GM10248 (cell line): ENCODE results near the gene MPZL3.
A peak's percentile ranks its signal among the peaks of the same experiment; 100 is the strongest.

Source experiments
- CTCF ChIA-PET: fragments of 300-600 bp; sonication (Branson Sonifier 250); formaldehyde crosslinking; extraction: SDS; loops from one replicate; lab custom pipeline; 2021; ENCODE audit warnings: antibody characterized with exemption; lab: Yijun Ruan, JAX
- POLR2A ChIA-PET: fragments of 350-650 bp; sonication (Branson Sonifier 250); formaldehyde crosslinking; extraction: SDS; loops from one replicate; lab custom pipeline; 2020; ENCODE audit warnings: antibody characterized with exemption; lab: Yijun Ruan, JAX
- DNase-seq: peaks from one replicate; pipeline ENCODE4 v3.0.0; 2012; ENCODE audit errors: extremely low spot score
- TF ChIP-seq, protein P1 (sequence below): IDR thresholded peaks from 2 replicates; pipeline ENCODE4 v1.5.1; 2012; ENCODE audit warnings: mild to moderate bottlenecking, low read depth; ENCODE audit errors: extremely low read depth, missing control alignments, control extremely low read depth

Gene MPZL3

GRCh38 chr11:118283037-118283636 lies 31.0 kb upstream of the MPZL3 start:
- ChIA-PET CTCF (interaction anchor here (0.9 to 3.5 kb wide), 9 partner anchors 13 to 112 kb away, joined by 3 to 18 read pairs (median 4); partner anchors contain the start of gene MPZL2), POLR2A (no interaction called here)
- DNase-seq = no peak
- TF ChIP-seq, protein P1, sequence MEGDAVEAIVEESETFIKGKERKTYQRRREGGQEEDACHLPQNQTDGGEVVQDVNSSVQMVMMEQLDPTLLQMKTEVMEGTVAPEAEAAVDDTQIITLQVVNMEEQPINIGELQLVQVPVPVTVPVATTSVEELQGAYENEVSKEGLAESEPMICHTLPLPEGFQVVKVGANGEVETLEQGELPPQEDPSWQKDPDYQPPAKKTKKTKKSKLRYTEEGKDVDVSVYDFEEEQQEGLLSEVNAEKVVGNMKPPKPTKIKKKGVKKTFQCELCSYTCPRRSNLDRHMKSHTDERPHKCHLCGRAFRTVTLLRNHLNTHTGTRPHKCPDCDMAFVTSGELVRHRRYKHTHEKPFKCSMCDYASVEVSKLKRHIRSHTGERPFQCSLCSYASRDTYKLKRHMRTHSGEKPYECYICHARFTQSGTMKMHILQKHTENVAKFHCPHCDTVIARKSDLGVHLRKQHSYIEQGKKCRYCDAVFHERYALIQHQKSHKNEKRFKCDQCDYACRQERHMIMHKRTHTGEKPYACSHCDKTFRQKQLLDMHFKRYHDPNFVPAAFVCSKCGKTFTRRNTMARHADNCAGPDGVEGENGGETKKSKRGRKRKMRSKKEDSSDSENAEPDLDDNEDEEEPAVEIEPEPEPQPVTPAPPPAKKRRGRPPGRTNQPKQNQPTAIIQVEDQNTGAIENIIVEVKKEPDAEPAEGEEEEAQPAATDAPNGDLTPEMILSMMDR = no peak

GRCh38 chr11:118282606-118283005 lies 30.4 kb upstream of the MPZL3 start:
- DNase-seq = no peak
- POLR2A ChIA-PET = no interaction called here
- TF ChIP-seq, protein P1 = no peak
- CTCF ChIA-PET = interaction anchor here (1.1 to 3.5 kb wide), 6 partner anchors 9 to 84 kb away, joined by 3 to 18 read pairs (median 4); partner anchors contain the start of gene MPZL2

DNA sequence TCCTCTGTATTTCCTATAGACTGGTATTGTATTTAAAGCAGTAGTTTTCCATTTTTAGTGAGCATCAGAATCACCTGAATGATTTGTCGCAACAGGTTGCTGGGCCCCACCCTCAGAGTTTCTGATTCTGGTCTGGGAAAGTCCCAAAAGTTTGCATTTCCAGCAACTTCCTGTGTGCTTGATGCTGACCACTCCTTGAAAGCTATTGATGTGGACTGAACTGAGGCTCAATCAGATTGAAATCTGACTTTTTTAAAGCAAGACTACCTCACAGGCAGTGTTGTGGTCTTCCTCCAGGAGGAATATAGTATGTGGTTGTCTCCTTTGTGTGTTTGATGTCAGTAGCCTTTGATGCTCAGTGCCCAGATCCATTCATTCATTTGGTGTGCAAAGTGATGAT lies 29.1 kb upstream of the MPZL3 start:
- DNase-seq = peak; percentile 34
- CTCF ChIA-PET = interaction anchor here (2.0 to 3.5 kb wide), 3 partner anchors 11 to 207 kb away, joined by 5 to 18 read pairs (median 8); no protein-coding TSS in a partner anchor
- POLR2A ChIA-PET = no interaction called here
- TF ChIP-seq, protein P1 = no peak

- TF ChIP-seq, protein P1 = no peak
- peak; percentile 34 for DNase-seq
- POLR2A ChIA-PET = no interaction called here
- CTCF ChIA-PET = interaction anchor here (1.3 to 5.6 kb wide), 7 partner anchors 14 to 78 kb away, joined by 3 to 21 read pairs (median 3); no protein-coding TSS in a partner anchor
Measured at GRCh38 chr11:118277312-118277711, 25.1 kb upstream of the MPZL3 start.

- no peak for DNase-seq
- ChIA-PET CTCF (interaction anchor here (1.1 to 5.6 kb wide), 10 partner anchors 14 to 78 kb away, joined by 3 to 21 read pairs (median 3); no protein-coding TSS in a partner anchor), POLR2A (no interaction called here)
- TF ChIP-seq, protein P1 = no peak
Measured at GRCh38 chr11:118276422-118276821, 24.3 kb upstream of the MPZL3 start.

- TF ChIP-seq, protein P1 = no peak
- CTCF ChIA-PET = interaction anchor here (1.1 to 5.6 kb wide), 6 partner anchors 10 to 144 kb away, joined by 3 to 21 read pairs (median 3); no protein-coding TSS in a partner anchor
- POLR2A ChIA-PET = no interaction called here
- DNase-seq = no peak
Measured at GRCh38 chr11:118275176-118275575, 23.0 kb upstream of the MPZL3 start.
